Measurements from ENCODE around the gene HSP90B1.

HSP90B1 gene

DNA sequence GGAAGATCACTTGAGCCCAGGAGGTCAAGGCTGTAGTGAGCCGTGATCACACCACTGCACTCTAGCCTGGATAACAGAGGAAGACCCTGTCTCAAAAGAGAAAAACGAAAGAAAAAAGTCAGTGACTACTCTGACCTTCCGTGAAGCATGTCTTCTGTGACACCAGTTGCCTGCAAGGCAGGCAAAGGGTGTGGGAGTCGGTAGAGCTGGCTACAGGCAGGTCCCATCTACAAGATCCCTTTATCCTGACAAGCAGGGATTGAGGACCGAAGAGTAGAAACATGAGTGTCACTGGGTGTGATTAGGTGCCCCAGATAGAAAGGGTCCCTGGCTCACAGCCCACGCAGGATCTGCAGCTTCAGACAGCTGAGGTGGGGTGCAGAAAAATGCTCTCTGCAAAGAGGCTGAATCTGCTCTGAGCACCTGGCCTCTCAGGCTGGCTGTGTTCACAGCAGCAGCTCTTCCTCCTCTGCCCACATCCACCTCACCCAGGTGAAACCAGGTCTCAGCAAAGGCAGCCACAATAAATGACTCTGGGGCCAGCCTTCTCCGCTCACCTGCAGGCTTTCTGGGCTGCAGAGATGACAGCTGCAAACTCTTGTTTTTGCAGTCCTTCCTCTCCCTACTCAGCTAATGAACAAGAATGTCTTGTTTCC is 28.6 kb upstream of the HSP90B1 start:
- Histone ChIP-seq H2BK5ac (ENCODE audit: low read length) (no peak overlapping the region), H4K91ac (ENCODE audit: low read depth, low read length, poor library complexity) (no peak overlapping the region), H3K4me3 (ENCODE audit: low read length in 2 of 2) (no peak overlapping the region), H3K79me1 (ENCODE audit: low read depth, low read length) (no peaks in the 10 kb centered on the region), H3K23ac (ENCODE audit: low read depth, low read length, poor library complexity) (no peak overlapping the region), H3K36me3 (replicated peaks in 1 of 2; ENCODE audit: control insufficient read depth in 2 of 2, insufficient read depth in 2 of 2, low read length in 2 of 2) (no peaks in the 10 kb centered on the region), H3K14ac (ENCODE audit: low read length) (no peak overlapping the region), H3K4ac (ENCODE audit: low read length) (no peak overlapping the region), H3K9ac (ENCODE audit: low read depth, low read length, poor library complexity) (no peak overlapping the region), H2BK12ac (ENCODE audit: low read length) (no peak overlapping the region), H3K4me2 (ENCODE audit: insufficient read depth, low read length, poor library complexity, severe bottlenecking) (no peak overlapping the region), H3K27me3 (ENCODE audit: control insufficient read depth in 3 of 3, insufficient read depth in 3 of 3, low read depth in 1 of 3, low read length in 3 of 3) (no peaks in the 10 kb centered on the region), H3K18ac (ENCODE audit: low read length) (no peak overlapping the region), H3K27ac (replicated peaks; ENCODE audit: low read length) (no peak overlapping the region), H4K8ac (ENCODE audit: low read depth, low read length) (no peak overlapping the region), H2AFZ (ENCODE audit: low read length) (peak overlapping the region; percentile 8), H3K4me1 (ENCODE audit: control insufficient read depth in 2 of 2, insufficient read depth in 1 of 2, low read depth in 1 of 2, low read length in 2 of 2) (no peaks in the 10 kb centered on the region), H2AK5ac (ENCODE audit: low read depth, low read length) (no peak overlapping the region), H2BK120ac (ENCODE audit: low read depth, low read length) (no peak overlapping the region), H2BK15ac (ENCODE audit: low read length) (no peak overlapping the region), H3K9me3 (replicated peaks in 1 of 2; ENCODE audit: control insufficient read depth in 2 of 2, insufficient read depth in 1 of 2, low read depth in 1 of 2, low read length in 2 of 2) (no peaks in the 10 kb centered on the region)
- no CpG with 5 or more reads among the region's 7 CpGs for WGBS, 2 donors (ENCODE audit: extremely low coverage in 2 of 2, insufficient read length in 2 of 2, insufficient replicate concordance in 1 of 2)
- no peak for DNase-seq (ENCODE audit: low spot score)

DNA sequence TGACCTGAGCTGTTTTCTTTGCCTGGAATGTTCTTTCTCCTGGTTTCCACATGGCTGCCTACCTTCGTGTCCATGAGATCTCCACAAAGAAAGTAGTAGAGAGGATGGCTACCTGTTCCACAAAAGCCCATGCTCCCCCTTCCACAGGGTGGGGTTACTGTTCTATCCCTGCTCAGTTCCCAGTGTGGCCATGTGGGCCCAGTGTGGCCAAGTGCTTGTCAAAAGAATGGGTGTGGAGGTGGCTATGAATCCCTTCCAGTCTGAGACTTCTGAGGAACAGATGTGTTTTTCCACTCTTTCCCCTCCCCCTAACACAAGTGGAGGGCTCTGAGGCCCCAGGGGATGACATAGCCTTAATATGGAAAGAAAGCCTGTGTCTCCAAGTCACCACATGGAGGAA is 26.2 kb upstream of the HSP90B1 start:
- no peak overlapping the region for H4K91ac ChIP-seq (ENCODE audit: low read depth, low read length, poor library complexity)
- H3K27ac ChIP-seq (replicated peaks; ENCODE audit: low read length), result no peak overlapping the region
- no peaks in the 10 kb centered on the region for H3K79me1 ChIP-seq (ENCODE audit: low read depth, low read length)
- WGBS, 2 donors (ENCODE audit: extremely low coverage in 2 of 2, insufficient read length in 2 of 2, insufficient replicate concordance in 1 of 2), result no CpG with 5 or more reads among the region's 1 CpG
- no peak overlapping the region for H2BK12ac ChIP-seq (ENCODE audit: low read length)
- H3K4me1 ChIP-seq (ENCODE audit: control insufficient read depth in 2 of 2, insufficient read depth in 1 of 2, low read depth in 1 of 2, low read length in 2 of 2), result peaks cover 0 to 2% of the 10 kb centered on the region in 2 donors
- no peak for DNase-seq (ENCODE audit: low spot score)
- no peak overlapping the region for H2BK15ac ChIP-seq (ENCODE audit: low read length)
- H4K8ac ChIP-seq (ENCODE audit: low read depth, low read length), result no peak overlapping the region
- H2AFZ ChIP-seq (ENCODE audit: low read length), result no peak overlapping the region
- no peaks in the 10 kb centered on the region for H3K9me3 ChIP-seq (replicated peaks in 1 of 2; ENCODE audit: control insufficient read depth in 2 of 2, insufficient read depth in 1 of 2, low read depth in 1 of 2, low read length in 2 of 2)
- no peak overlapping the region for H2BK120ac ChIP-seq (ENCODE audit: low read depth, low read length)
- H3K18ac ChIP-seq (ENCODE audit: low read length), result no peak overlapping the region
- no peak overlapping the region for H3K4me2 ChIP-seq (ENCODE audit: insufficient read depth, low read length, poor library complexity, severe bottlenecking)
- no peak overlapping the region for H2AK5ac ChIP-seq (ENCODE audit: low read depth, low read length)
- no peak overlapping the region for H3K23ac ChIP-seq (ENCODE audit: low read depth, low read length, poor library complexity)
- no peak overlapping the region for H3K4ac ChIP-seq (ENCODE audit: low read length)
- no peak overlapping the region for H3K9ac ChIP-seq (ENCODE audit: low read depth, low read length, poor library complexity)
- H3K14ac ChIP-seq (ENCODE audit: low read length), result no peak overlapping the region
- H3K4me3 ChIP-seq (ENCODE audit: low read length in 2 of 2), result no peak overlapping the region
- no peaks in the 10 kb centered on the region for H3K36me3 ChIP-seq (replicated peaks in 1 of 2; ENCODE audit: control insufficient read depth in 2 of 2, insufficient read depth in 2 of 2, low read length in 2 of 2)
- no peaks in the 10 kb centered on the region for H3K27me3 ChIP-seq (ENCODE audit: control insufficient read depth in 3 of 3, insufficient read depth in 3 of 3, low read depth in 1 of 3, low read length in 3 of 3)
- H2BK5ac ChIP-seq (ENCODE audit: low read length), result no peak overlapping the region

DNA sequence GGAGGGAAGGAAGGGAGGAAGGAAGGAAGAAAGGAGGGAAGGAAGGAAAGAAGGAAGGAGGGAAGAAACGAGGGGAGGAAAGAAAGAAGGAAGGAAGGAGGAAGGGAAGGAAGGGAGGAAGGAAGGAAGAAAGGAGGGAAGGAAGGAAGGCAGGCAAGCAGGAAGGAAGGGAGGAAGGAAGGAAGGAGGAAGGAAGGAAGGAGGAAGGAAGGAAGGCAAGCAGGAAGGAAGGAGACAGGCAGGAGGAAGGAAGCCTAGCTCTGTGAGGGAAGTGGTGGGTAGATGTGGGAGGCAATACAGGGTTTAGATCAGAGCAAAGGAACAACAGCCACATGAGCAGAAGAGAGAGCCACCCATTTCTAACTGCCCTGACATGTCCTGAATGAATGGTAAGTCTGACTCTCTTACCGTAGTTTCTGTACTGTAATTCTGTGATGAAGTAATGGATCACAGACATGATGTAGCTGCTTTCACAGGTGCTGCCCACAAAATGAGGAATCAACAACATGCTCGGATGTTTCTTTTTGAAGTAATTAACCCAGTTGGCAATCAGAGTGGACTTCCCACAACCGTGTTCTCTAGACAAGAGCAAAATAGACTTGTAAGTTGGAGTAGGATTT is 24.4 kb upstream of the HSP90B1 start:
- H3K27me3 ChIP-seq (ENCODE audit: control insufficient read depth in 3 of 3, insufficient read depth in 3 of 3, low read depth in 1 of 3, low read length in 3 of 3), result no peaks in the 10 kb centered on the region
- no CpG with 5 or more reads among the region's 4 CpGs for WGBS, 2 donors (ENCODE audit: extremely low coverage in 2 of 2, insufficient read length in 2 of 2, insufficient replicate concordance in 1 of 2)
- no peaks in the 10 kb centered on the region for H3K79me1 ChIP-seq (ENCODE audit: low read depth, low read length)
- no peak overlapping the region for H3K18ac ChIP-seq (ENCODE audit: low read length)
- no peak overlapping the region for H3K4ac ChIP-seq (ENCODE audit: low read length)
- no peak overlapping the region for H3K4me2 ChIP-seq (ENCODE audit: insufficient read depth, low read length, poor library complexity, severe bottlenecking)
- H2BK15ac ChIP-seq (ENCODE audit: low read length), result no peak overlapping the region
- H2BK120ac ChIP-seq (ENCODE audit: low read depth, low read length), result no peak overlapping the region
- no peak overlapping the region for H3K14ac ChIP-seq (ENCODE audit: low read length)
- H3K9me3 ChIP-seq (replicated peaks in 1 of 2; ENCODE audit: control insufficient read depth in 2 of 2, insufficient read depth in 1 of 2, low read depth in 1 of 2, low read length in 2 of 2), result no peaks in the 10 kb centered on the region
- H3K23ac ChIP-seq (ENCODE audit: low read depth, low read length, poor library complexity), result no peak overlapping the region
- peak overlapping the region in 1 of 2 donors; percentile 52 for H3K4me3 ChIP-seq (ENCODE audit: low read length in 2 of 2)
- peak overlapping the region; percentile 24 for H4K8ac ChIP-seq (ENCODE audit: low read depth, low read length)
- H3K9ac ChIP-seq (ENCODE audit: low read depth, low read length, poor library complexity), result no peak overlapping the region
- H2BK12ac ChIP-seq (ENCODE audit: low read length), result no peak overlapping the region
- no peak overlapping the region for H2BK5ac ChIP-seq (ENCODE audit: low read length)
- H3K36me3 ChIP-seq (replicated peaks in 1 of 2; ENCODE audit: control insufficient read depth in 2 of 2, insufficient read depth in 2 of 2, low read length in 2 of 2), result no peaks in the 10 kb centered on the region
- H2AFZ ChIP-seq (ENCODE audit: low read length), result no peak overlapping the region
- peaks cover 0 to 2% of the 10 kb centered on the region in 2 donors for H3K4me1 ChIP-seq (ENCODE audit: control insufficient read depth in 2 of 2, insufficient read depth in 1 of 2, low read depth in 1 of 2, low read length in 2 of 2)
- no peak overlapping the region for H4K91ac ChIP-seq (ENCODE audit: low read depth, low read length, poor library complexity)
- DNase-seq (ENCODE audit: low spot score), result no peak
- no peak overlapping the region for H2AK5ac ChIP-seq (ENCODE audit: low read depth, low read length)
- H3K27ac ChIP-seq (replicated peaks; ENCODE audit: low read length), result no peak overlapping the region

DNA sequence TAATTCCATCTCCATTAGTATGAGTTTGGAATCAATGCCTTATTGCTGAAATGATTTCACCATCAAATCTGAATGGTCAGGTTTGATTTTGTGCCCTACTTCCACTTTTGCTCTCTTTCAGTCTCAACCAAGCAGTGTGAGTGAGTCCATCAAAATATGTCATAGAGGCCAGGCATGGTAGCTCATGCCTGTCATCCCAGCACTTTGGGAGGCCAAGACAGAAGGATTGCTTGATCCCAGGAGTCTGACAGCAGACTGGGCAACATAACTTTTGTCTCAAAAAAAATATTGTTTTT is 22.0 kb upstream of the HSP90B1 start:
- Histone ChIP-seq H2BK5ac (ENCODE audit: low read length) (no peak overlapping the region), H3K27ac (replicated peaks; ENCODE audit: low read length) (no peak overlapping the region), H2BK15ac (ENCODE audit: low read length) (no peak overlapping the region), H2AFZ (ENCODE audit: low read length) (no peak overlapping the region), H2BK120ac (ENCODE audit: low read depth, low read length) (no peak overlapping the region), H3K36me3 (replicated peaks in 1 of 2; ENCODE audit: control insufficient read depth in 2 of 2, insufficient read depth in 2 of 2, low read length in 2 of 2) (no peaks in the 10 kb centered on the region), H3K18ac (ENCODE audit: low read length) (no peak overlapping the region), H2AK5ac (ENCODE audit: low read depth, low read length) (no peak overlapping the region), H3K4me2 (ENCODE audit: insufficient read depth, low read length, poor library complexity, severe bottlenecking) (no peak overlapping the region), H3K23ac (ENCODE audit: low read depth, low read length, poor library complexity) (no peak overlapping the region), H4K8ac (ENCODE audit: low read depth, low read length) (no peak overlapping the region), H3K4me3 (ENCODE audit: low read length in 2 of 2) (no peak overlapping the region), H3K4ac (ENCODE audit: low read length) (no peak overlapping the region), H2BK12ac (ENCODE audit: low read length) (no peak overlapping the region), H3K9me3 (replicated peaks in 1 of 2; ENCODE audit: control insufficient read depth in 2 of 2, insufficient read depth in 1 of 2, low read depth in 1 of 2, low read length in 2 of 2) (no peaks in the 10 kb centered on the region), H3K79me1 (ENCODE audit: low read depth, low read length) (no peaks in the 10 kb centered on the region), H3K9ac (ENCODE audit: low read depth, low read length, poor library complexity) (no peak overlapping the region), H3K14ac (ENCODE audit: low read length) (no peak overlapping the region), H3K27me3 (ENCODE audit: control insufficient read depth in 3 of 3, insufficient read depth in 3 of 3, low read depth in 1 of 3, low read length in 3 of 3) (no peaks in the 10 kb centered on the region), H4K91ac (ENCODE audit: low read depth, low read length, poor library complexity) (no peak overlapping the region), H3K4me1 (ENCODE audit: control insufficient read depth in 2 of 2, insufficient read depth in 1 of 2, low read depth in 1 of 2, low read length in 2 of 2) (peaks cover 0 to 2% of the 10 kb centered on the region in 2 donors)
- DNase-seq (ENCODE audit: low spot score), result no peak

Measured in neuronal stem cell (in vitro differentiated cells).